Fibroblast of lung (primary cell): ENCODE measurements around the gene ZNF304.

ENCODE experiments used
- CTCF ChIP-seq, 2 donors: IDR thresholded peaks in 1 of 2; conservative IDR thresholded peaks in 1 of 2; 1 replicate in 1 of 2; 2 replicates in 1 of 2; pipeline ENCODE4 v1.5.1; 2011 to 2012; ENCODE audit warnings: low read length in 2 of 2, control low read depth in 1 of 2, inconsistent platforms in 1 of 2, low read depth in 1 of 2, mild to moderate bottlenecking in 1 of 2
- EZH2 ChIP-seq: IDR thresholded peaks from 2 replicates; pipeline ENCODE4 v1.5.1; 2012; ENCODE audit warnings: low read length, control low read depth, mild to moderate bottlenecking; ENCODE audit errors: missing control alignments

GRCh38 chr19:57338877-57339276, 12.2 kb upstream of the ZNF304 start:
- TF ChIP-seq CTCF (conservative IDR thresholded peaks at IDR 0.05 in 1 of 2, IDR thresholded peaks at IDR 0.05 in 1 of 2; ENCODE audit: low read depth in 1 of 2, low read length in 2 of 2) (no peak), EZH2 (no peak)
